HCT116 (cell line): Measurements from ENCODE around the gene GLI3. TPM values are rescaled to one million over a fixed set of nuclear protein-coding genes. Genes with fewer than 3 reads are reported as not detected.

ENCODE experiments used
- ATAC-seq: fragments of 200-7000 bp; cut with Tn5 transposase; 2 replicates; pipeline ENCODE4 v1.9.1; 2020; ENCODE audit warnings: mild to moderate bottlenecking, moderate library complexity
- BruUV-seq: library from RNA; stranded (reverse); fragments of 400-500 nt; replicated peaks from 2 replicates; lab custom pipeline; 2021; lab: Mats Ljungman, UMichigan
- CTCF ChIA-PET: fragments of 300-600 bp; sonication (Branson Sonifier 250); formaldehyde crosslinking; loops from one replicate; lab custom pipeline; 2021; ENCODE audit warnings: antibody characterized with exemption; lab: Charles Lee
- POLR2A ChIA-PET: fragments of 300-600, 350-600 bp; sonication (Branson Sonifier 250); formaldehyde crosslinking; loops from one replicate; lab custom pipeline; 2021; ENCODE audit warnings: antibody characterized with exemption; lab: Charles Lee
- RAD21 ChIA-PET, 2 experiments: fragments of 300-600 bp; sonication (Branson Sonifier 250); formaldehyde crosslinking; loops; one replicate each; lab custom pipeline; 2023; ENCODE audit warnings: low total read pairs in 2 of 2; ENCODE audit not compliant: uncharacterized antibody in 2 of 2, unreplicated experiment in 2 of 2, low non-redundant PET in 1 of 2; lab: Charles Lee
- DNase-seq: peaks from one replicate; pipeline ENCODE4 v3.0.0-alpha.2; 2010; ENCODE audit warnings: low read depth, low spot score
- H2AFZ ChIP-seq: fragments of 200-600 bp; shearing (Covaris generic), sonication (generic); 2 replicates; pipeline ENCODE4 v1.6.1; 2017; ENCODE audit warnings: low read depth, mixed run types, mixed read lengths, antibody characterized with exemption, low read length; ENCODE audit not compliant: poor library complexity, severe bottlenecking
- H3K27ac ChIP-seq: 2 replicates; pipeline ENCODE4 v1.5.1; 2012; ENCODE audit warnings: low read depth, low read length
- H3K27me3 ChIP-seq: fragments of 200-600 bp; sonication (generic); 2 replicates; pipeline ENCODE4 v1.6.1; 2016; ENCODE audit warnings: mixed run types, low read length, mixed read lengths; ENCODE audit not compliant: insufficient read depth
- H3K36me3 ChIP-seq, 2 experiments: fragments of 200-500 bp in 1 of 2; fragments of 200-600 bp in 1 of 2; sonication (Bioruptor generic) in 1 of 2; sonication (generic) in 1 of 2; 2 replicates each; pipeline versions ENCODE4 v1.5.1 to v1.6.1; 2014 to 2016; ENCODE audit warnings: low read length in 2 of 2, inconsistent platforms in 1 of 2, mixed read lengths in 1 of 2, mixed run types in 1 of 2; ENCODE audit not compliant: insufficient read depth in 2 of 2, control insufficient read depth in 1 of 2
- H3K4me1 ChIP-seq, 2 experiments: fragments of 200-600 bp in 1 of 2; sonication (generic) in 1 of 2; 2 replicates each; pipeline versions ENCODE4 v1.5.1 to v1.6.1; 2012 to 2017; ENCODE audit warnings: low read length in 2 of 2, inconsistent platforms in 1 of 2, mild to moderate bottlenecking in 1 of 2, mixed read lengths in 1 of 2, mixed run types in 1 of 2, moderate library complexity in 1 of 2; ENCODE audit not compliant: insufficient read depth in 2 of 2, control insufficient read depth in 1 of 2
- H3K4me2 ChIP-seq: fragments of 200-600 bp; sonication (generic); 2 replicates; pipeline ENCODE4 v1.6.1; 2017; ENCODE audit warnings: mixed run types, low read length, mixed read lengths
- H3K4me3 ChIP-seq, 2 experiments: fragments of 200-600 bp in 1 of 2; sonication (generic) in 1 of 2; replicated peaks in 1 of 2; 2 replicates each; pipeline ENCODE4 v1.5.1; 2011 to 2016; ENCODE audit warnings: low read length in 2 of 2, control low read depth in 1 of 2, low read depth in 1 of 2, mild to moderate bottlenecking in 1 of 2, mixed read lengths in 1 of 2, mixed run types in 1 of 2
- H3K79me2 ChIP-seq: fragments of 200-600 bp; sonication (generic); 2 replicates; pipeline ENCODE4 v1.6.1; 2017; ENCODE audit warnings: mild to moderate bottlenecking, mixed run types, low read length, moderate library complexity, mixed read lengths; ENCODE audit not compliant: insufficient read depth
- H3K9ac ChIP-seq: fragments of 200-600 bp; sonication (generic); 2 replicates; pipeline ENCODE4 v1.6.1; 2016; ENCODE audit warnings: low read length, mixed read lengths
- H3K9me2 ChIP-seq: fragments of 200-600 bp; sonication (generic), shearing (Covaris generic); 2 replicates; pipeline ENCODE4 v1.6.1; 2017; ENCODE audit warnings: mixed run types, mild to moderate bottlenecking, moderate library complexity; ENCODE audit not compliant: insufficient read depth
- H3K9me3 ChIP-seq, 2 experiments: fragments of 200-500 bp in 1 of 2; fragments of 200-600 bp in 1 of 2; sonication (Bioruptor generic) in 1 of 2; sonication (generic) in 1 of 2; 2 replicates each; pipeline ENCODE4 v1.6.1; 2014 to 2017; ENCODE audit warnings: low read length in 2 of 2, mixed read lengths in 2 of 2, inconsistent platforms in 1 of 2, low read depth in 1 of 2, mild to moderate bottlenecking in 1 of 2, mixed run types in 1 of 2, moderate library complexity in 1 of 2; ENCODE audit not compliant: control insufficient read depth in 1 of 2, insufficient read depth in 1 of 2
- H4K20me1 ChIP-seq: fragments of 200-600 bp; sonication (generic), shearing (Covaris generic); 2 replicates; pipeline ENCODE4 v1.6.1; 2017; ENCODE audit warnings: mixed run types, mild to moderate bottlenecking, moderate library complexity; ENCODE audit not compliant: insufficient read depth
- CBX3 ChIP-seq: IDR thresholded peaks from 2 replicates; pipeline ENCODE4 v1.6.1; 2012; ENCODE audit warnings: low read depth
- ELF1 ChIP-seq: IDR thresholded peaks from 2 replicates; pipeline ENCODE4 v1.6.1; 2012; ENCODE audit warnings: low read depth, borderline replicate concordance
- EZH2phosphoT487 ChIP-seq: fragments of 200-600 bp; IDR thresholded peaks from 2 replicates; pipeline ENCODE4 v1.6.1; 2018; ENCODE audit warnings: antibody characterized with exemption, borderline replicate concordance
- FOSL1 ChIP-seq: IDR thresholded peaks from 2 replicates; pipeline ENCODE4 v1.6.1; 2012; ENCODE audit warnings: low read depth
- JUND ChIP-seq: IDR thresholded peaks from 2 replicates; pipeline ENCODE4 v1.6.1; 2012
- POLR2A ChIP-seq: IDR thresholded peaks from 2 replicates; pipeline ENCODE4 v1.7.0; 2011; ENCODE audit warnings: borderline replicate concordance; ENCODE audit not compliant: insufficient read depth, insufficient read length; ENCODE audit errors: extremely low read depth
- POLR2AphosphoS5 ChIP-seq: IDR thresholded peaks from 2 replicates; pipeline ENCODE4 v1.6.1; 2011; ENCODE audit warnings: mild to moderate bottlenecking, low read depth, low read length, moderate library complexity
- RAD21 ChIP-seq: IDR thresholded peaks from 2 replicates; pipeline ENCODE4 v1.6.1; 2012; ENCODE audit warnings: low read depth, mild to moderate bottlenecking
- TCF7L2 ChIP-seq: IDR thresholded peaks from 2 replicates; pipeline ENCODE4 v1.7.0; 2011; ENCODE audit warnings: borderline replicate concordance, inconsistent platforms; ENCODE audit not compliant: insufficient read depth, insufficient read length; ENCODE audit errors: extremely low read depth
- YY1 ChIP-seq: IDR thresholded peaks from 2 replicates; pipeline ENCODE4 v1.6.1; 2011; ENCODE audit warnings: low read length, low read depth, moderate library complexity, mild to moderate bottlenecking; ENCODE audit not compliant: insufficient replicate concordance; ENCODE audit errors: extremely low read depth
- ZNF274 ChIP-seq: fragments of 200-500 bp; sonication (Bioruptor generic); IDR thresholded peaks from 2 replicates; pipeline ENCODE4 v1.6.1; 2014; ENCODE audit warnings: mild to moderate bottlenecking, low read depth, low read length, inconsistent platforms
- intact Hi-C: fragments of 100-400 bp; cut with micrococcal nuclease; formaldehyde crosslinking; loops from 2 replicates; pipeline ENCODE4 v1.10.0; 2022
- total RNA-seq: library from RNA; stranded (reverse); gene quantifications from one replicate; pipeline ENCODE4 v1.2.1, GENCODE V29; 2021; ENCODE audit not compliant: unreplicated experiment
- TF ChIP-seq, protein P1 (sequence below), 3 experiments: fragments of 200-600 bp in 1 of 3; sonication (generic) in 1 of 3; IDR thresholded peaks in 2 of 3; conservative IDR thresholded peaks in 1 of 3; 2 replicates each; pipeline ENCODE4 v1.5.1; 2012 to 2017; ENCODE audit warnings: low read depth in 2 of 3, low read length in 2 of 3, antibody characterized with exemption in 1 of 3, borderline replicate concordance in 1 of 3, control low read depth in 1 of 3, mild to moderate bottlenecking in 1 of 3, mixed read lengths in 1 of 3, mixed run types in 1 of 3, moderate library complexity in 1 of 3; ENCODE audit not compliant: insufficient read depth in 1 of 3
- TF ChIP-seq, protein P2 (sequence below): IDR thresholded peaks from 2 replicates; pipeline ENCODE4 v1.6.1; 2012
- TF ChIP-seq, protein P3 (sequence below): IDR thresholded peaks from 2 replicates; pipeline ENCODE4 v1.6.1; 2012; ENCODE audit warnings: low read depth
- TF ChIP-seq, protein P4 (sequence below): IDR thresholded peaks from 2 replicates; pipeline ENCODE4 v1.6.1; 2012

Gene GLI3
- total RNA-seq, 1 experiment from 2014 or later: 0.07 TPM

DNA sequence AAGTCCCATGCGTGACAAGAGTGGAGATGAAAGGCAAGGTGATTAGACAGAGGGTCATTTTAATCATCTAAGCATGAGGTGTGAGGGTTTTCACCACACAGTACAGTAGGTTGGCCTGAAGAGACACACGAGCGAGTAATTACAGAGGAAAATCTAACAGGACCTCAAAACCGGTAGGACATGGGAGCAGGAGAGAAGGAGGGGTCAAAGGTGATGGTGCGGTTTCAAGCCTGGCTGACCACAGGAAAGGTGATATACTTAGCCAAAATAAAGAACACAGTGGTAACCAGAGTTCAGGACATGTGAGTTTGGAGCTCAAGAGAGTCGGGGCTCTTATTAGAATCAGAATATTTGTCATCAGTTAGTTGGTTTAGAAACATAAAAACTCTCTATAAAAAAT is 20.0 kb downstream of the GLI3 start:
- CTCF ChIA-PET: no interaction called here

DNA sequence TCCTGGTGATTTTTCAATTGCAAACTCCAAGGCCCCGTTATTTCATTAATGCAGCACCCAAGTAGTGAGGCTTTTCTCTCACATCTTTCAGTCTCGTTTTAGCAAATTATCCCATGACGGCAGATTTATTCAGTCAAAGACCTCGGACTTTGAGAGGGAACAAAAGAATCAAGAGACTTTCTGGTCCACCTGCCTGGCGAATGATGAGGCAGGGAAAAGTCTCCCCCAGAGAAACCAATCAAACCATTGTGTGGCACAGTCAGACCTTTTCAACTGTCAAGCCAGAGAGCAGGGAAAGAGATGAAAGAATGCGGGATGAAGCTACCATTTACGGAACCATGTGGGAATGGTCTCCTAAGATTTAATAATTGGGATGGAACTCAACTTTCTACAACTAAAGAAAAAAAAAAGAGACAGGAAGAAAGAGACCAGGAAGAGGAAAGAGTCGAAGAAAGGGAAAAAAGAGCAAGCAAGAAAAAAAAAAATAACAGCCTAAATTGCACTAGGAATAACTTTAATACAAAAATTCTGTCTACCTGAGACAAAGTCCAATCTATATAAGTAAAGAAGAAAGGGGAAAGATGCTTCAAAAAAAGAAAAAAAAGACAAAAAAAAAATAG is 22.8 kb downstream of the GLI3 start:
- no TSS peak for BruUV-seq
- Histone ChIP-seq H3K4me1 (no peaks in the 10 kb centered on the region), H3K4me2 (no peak overlapping the region), H2AFZ (no peak overlapping the region), H3K36me3 (no peaks in the 10 kb centered on the region), H3K27me3 (no peaks in the 10 kb centered on the region), H3K27ac (no peak overlapping the region), H3K9ac (no peak overlapping the region), H3K9me3 (no peaks in the 10 kb centered on the region), H3K79me2 (no peaks in the 10 kb centered on the region), H3K9me2 (no peaks in the 10 kb centered on the region), H3K4me3 (no peak overlapping the region), H4K20me1 (no peaks in the 10 kb centered on the region)
- ChIA-PET CTCF (no interaction called here), POLR2A (no interaction called here), RAD21 (no interaction called here)
- intact Hi-C loops: no loop called here
- DNase-seq: no peak
- ATAC-seq: no peak
- TF ChIP-seq POLR2A (no peak), FOSL1 (no peak), POLR2AphosphoS5 (no peak), JUND (no peak), YY1 (no peak), RAD21 (no peak), EZH2phosphoT487 (no peak), ZNF274 (no peak), TCF7L2 (no peak)
- TF ChIP-seq, protein P1, sequence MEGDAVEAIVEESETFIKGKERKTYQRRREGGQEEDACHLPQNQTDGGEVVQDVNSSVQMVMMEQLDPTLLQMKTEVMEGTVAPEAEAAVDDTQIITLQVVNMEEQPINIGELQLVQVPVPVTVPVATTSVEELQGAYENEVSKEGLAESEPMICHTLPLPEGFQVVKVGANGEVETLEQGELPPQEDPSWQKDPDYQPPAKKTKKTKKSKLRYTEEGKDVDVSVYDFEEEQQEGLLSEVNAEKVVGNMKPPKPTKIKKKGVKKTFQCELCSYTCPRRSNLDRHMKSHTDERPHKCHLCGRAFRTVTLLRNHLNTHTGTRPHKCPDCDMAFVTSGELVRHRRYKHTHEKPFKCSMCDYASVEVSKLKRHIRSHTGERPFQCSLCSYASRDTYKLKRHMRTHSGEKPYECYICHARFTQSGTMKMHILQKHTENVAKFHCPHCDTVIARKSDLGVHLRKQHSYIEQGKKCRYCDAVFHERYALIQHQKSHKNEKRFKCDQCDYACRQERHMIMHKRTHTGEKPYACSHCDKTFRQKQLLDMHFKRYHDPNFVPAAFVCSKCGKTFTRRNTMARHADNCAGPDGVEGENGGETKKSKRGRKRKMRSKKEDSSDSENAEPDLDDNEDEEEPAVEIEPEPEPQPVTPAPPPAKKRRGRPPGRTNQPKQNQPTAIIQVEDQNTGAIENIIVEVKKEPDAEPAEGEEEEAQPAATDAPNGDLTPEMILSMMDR (IDR thresholded peaks at IDR 0.05 in 2 of 3, conservative IDR thresholded peaks at IDR 0.05 in 1 of 3; ENCODE audit: borderline replicate concordance in 1 of 3, insufficient read depth in 1 of 3, low read depth in 2 of 3, low read length in 2 of 3): no peak
- TF ChIP-seq, protein P2, sequence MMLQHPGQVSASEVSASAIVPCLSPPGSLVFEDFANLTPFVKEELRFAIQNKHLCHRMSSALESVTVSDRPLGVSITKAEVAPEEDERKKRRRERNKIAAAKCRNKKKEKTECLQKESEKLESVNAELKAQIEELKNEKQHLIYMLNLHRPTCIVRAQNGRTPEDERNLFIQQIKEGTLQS: no peak
- TF ChIP-seq, protein P3, sequence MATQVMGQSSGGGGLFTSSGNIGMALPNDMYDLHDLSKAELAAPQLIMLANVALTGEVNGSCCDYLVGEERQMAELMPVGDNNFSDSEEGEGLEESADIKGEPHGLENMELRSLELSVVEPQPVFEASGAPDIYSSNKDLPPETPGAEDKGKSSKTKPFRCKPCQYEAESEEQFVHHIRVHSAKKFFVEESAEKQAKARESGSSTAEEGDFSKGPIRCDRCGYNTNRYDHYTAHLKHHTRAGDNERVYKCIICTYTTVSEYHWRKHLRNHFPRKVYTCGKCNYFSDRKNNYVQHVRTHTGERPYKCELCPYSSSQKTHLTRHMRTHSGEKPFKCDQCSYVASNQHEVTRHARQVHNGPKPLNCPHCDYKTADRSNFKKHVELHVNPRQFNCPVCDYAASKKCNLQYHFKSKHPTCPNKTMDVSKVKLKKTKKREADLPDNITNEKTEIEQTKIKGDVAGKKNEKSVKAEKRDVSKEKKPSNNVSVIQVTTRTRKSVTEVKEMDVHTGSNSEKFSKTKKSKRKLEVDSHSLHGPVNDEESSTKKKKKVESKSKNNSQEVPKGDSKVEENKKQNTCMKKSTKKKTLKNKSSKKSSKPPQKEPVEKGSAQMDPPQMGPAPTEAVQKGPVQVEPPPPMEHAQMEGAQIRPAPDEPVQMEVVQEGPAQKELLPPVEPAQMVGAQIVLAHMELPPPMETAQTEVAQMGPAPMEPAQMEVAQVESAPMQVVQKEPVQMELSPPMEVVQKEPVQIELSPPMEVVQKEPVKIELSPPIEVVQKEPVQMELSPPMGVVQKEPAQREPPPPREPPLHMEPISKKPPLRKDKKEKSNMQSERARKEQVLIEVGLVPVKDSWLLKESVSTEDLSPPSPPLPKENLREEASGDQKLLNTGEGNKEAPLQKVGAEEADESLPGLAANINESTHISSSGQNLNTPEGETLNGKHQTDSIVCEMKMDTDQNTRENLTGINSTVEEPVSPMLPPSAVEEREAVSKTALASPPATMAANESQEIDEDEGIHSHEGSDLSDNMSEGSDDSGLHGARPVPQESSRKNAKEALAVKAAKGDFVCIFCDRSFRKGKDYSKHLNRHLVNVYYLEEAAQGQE: no peak

More for the DNA sequence above, 20.0 kb downstream of the GLI3 start:
- H3K79me2 ChIP-seq: no peaks in the 10 kb centered on the region
- no peaks in the 10 kb centered on the region for H3K36me3 ChIP-seq
- H3K9me3 ChIP-seq: no peaks in the 10 kb centered on the region
- no peaks in the 10 kb centered on the region for H3K4me1 ChIP-seq
- H2AFZ ChIP-seq: no peak overlapping the region
- ATAC-seq (no peak), DNase-seq (no peak)
- TF ChIP-seq CBX3: no peak
- TF ChIP-seq, protein P4, sequence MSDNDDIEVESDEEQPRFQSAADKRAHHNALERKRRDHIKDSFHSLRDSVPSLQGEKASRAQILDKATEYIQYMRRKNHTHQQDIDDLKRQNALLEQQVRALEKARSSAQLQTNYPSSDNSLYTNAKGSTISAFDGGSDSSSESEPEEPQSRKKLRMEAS: no peak
- no peak for TF ChIP-seq ELF1
- no peak for TF ChIP-seq POLR2A
- no TSS peak for BruUV-seq
- no peak overlapping the region for H3K27ac ChIP-seq
- no peaks in the 10 kb centered on the region for H4K20me1 ChIP-seq
- RAD21 ChIA-PET: no interaction called here
- no peaks in the 10 kb centered on the region for H3K9me2 ChIP-seq
- intact Hi-C loops: no loop called here
- H3K27me3 ChIP-seq: no peaks in the 10 kb centered on the region
- no peak overlapping the region for H3K4me3 ChIP-seq
- POLR2A ChIA-PET: no interaction called here
- no peak overlapping the region for H3K4me2 ChIP-seq
- no peak overlapping the region for H3K9ac ChIP-seq
